GM18909 (cell line): ENCODE results near the gene PCSK6.
A peak's percentile ranks its signal among the peaks of the same experiment; 100 is the strongest.
"Not testable (repeated sequence)": the region's sequence is repeated elsewhere in the genome, so short reads cannot be mapped to it uniquely, and the experiment has no call there.

Source experiments
- ATAC-seq: cut with Tn5 transposase; IDR thresholded peaks from one replicate; pipeline ENCODE4 v1.9.1; 2021; ENCODE audit warnings: mild to moderate bottlenecking; ENCODE audit not compliant: unreplicated experiment, poor library complexity

Gene PCSK6

GRCh38 chr15:101370330-101371024, 119.0 kb downstream of the PCSK6 start:
- no peak for ATAC-seq

- no peak for ATAC-seq
Measured at GRCh38 chr15:101369676-101370075, 119.8 kb downstream of the PCSK6 start.

GRCh38 chr15:101368861-101369642, 120.5 kb downstream of the PCSK6 start:
- no peak for ATAC-seq

GRCh38 chr15:101368086-101368780, 121.3 kb downstream of the PCSK6 start:
- ATAC-seq: no peak

GRCh38 chr15:101366853-101367252, 122.7 kb downstream of the PCSK6 start:
- ATAC-seq: no peak

GRCh38 chr15:101362986-101363566, 126.4 kb downstream of the PCSK6 start:
- ATAC-seq: no peak

GRCh38 chr15:101362359-101362758, 127.1 kb downstream of the PCSK6 start:
- no peak for ATAC-seq

- ATAC-seq: no peak
Measured at GRCh38 chr15:101361418-101361817, 128.1 kb downstream of the PCSK6 start.

GRCh38 chr15:101359365-101359947, 130.1 kb downstream of the PCSK6 start:
- no peak for ATAC-seq

- ATAC-seq: no peak
Measured at GRCh38 chr15:101358895-101359294, 130.6 kb downstream of the PCSK6 start.

- ATAC-seq: no peak
Measured at GRCh38 chr15:101357885-101358284, 131.6 kb downstream of the PCSK6 start.

GRCh38 chr15:101357333-101357732, 132.2 kb downstream of the PCSK6 start:
- ATAC-seq: no peak

- not testable (repeated sequence) for ATAC-seq
Measured at GRCh38 chr15:101356512-101357172, 132.9 kb downstream of the PCSK6 start.

GRCh38 chr15:101355678-101356464, 133.6 kb downstream of the PCSK6 start:
- ATAC-seq: no peak

- ATAC-seq: no peak
Measured at GRCh38 chr15:101354891-101355623, 134.4 kb downstream of the PCSK6 start.

- no peak for ATAC-seq
Measured at GRCh38 chr15:101353240-101353639, 136.3 kb downstream of the PCSK6 start.

- peak; percentile 61 for ATAC-seq
Measured at GRCh38 chr15:101351736-101352135, 137.8 kb downstream of the PCSK6 start.
